Measurements from ENCODE around the gene RGS9BP. TPM values are rescaled to one million over a fixed set of nuclear protein-coding genes. Genes with fewer than 3 reads are reported as not detected.
"Not testable (repeated sequence)": the region's sequence is repeated elsewhere in the genome, so short reads cannot be mapped to it uniquely, and the experiment has no call there.

The RGS9BP gene
- total RNA-seq, 1 donor from 2014 or later: 0.79 TPM

DNA sequence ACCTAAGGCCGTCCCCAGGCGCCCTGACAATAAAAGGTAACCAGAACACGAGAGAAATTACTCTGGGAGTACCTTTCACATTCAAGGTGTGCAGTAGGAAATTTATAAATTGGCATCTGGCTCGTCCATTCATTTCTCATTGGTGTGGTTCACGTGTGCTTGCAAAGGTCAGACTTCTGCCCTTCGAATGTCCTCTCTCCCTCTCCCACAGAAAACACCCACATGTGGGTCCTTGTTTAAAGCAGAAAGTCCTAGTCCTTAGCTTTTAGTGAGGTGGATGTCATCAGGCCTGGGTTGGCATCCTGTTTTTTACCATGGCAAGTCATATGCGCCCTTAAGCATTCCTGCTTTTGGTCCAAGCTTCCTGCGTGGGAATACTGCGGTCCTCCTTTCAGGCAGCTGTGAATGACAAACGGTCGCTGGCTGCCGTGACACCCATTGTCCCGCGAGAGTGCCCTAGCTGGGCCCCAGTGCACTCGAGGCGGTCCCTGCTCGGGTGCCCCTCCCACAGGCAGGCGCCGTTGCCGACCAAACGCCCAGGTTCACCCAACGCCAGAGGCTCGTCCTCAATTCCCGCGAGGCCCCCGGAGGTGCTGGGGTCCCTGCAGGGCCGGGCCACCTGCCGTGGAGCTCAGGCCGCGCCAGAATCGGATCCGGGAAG is 15.8 kb downstream of the RGS9BP start, which contains the start of gene NUDT19:
Gene NUDT19 (plus strand): TSS at position 531 of the 661 bp plus-strand sequence. CDS start 140 bp downstream, outside the sequence.
- peaks cover 2% of the 10 kb centered on the region for H3K36me3 ChIP-seq (ENCODE audit: control insufficient read depth, insufficient read depth, low read length)
- no peak for DNase-seq (ENCODE audit: low read depth)
- TF ChIP-seq, protein P1, sequence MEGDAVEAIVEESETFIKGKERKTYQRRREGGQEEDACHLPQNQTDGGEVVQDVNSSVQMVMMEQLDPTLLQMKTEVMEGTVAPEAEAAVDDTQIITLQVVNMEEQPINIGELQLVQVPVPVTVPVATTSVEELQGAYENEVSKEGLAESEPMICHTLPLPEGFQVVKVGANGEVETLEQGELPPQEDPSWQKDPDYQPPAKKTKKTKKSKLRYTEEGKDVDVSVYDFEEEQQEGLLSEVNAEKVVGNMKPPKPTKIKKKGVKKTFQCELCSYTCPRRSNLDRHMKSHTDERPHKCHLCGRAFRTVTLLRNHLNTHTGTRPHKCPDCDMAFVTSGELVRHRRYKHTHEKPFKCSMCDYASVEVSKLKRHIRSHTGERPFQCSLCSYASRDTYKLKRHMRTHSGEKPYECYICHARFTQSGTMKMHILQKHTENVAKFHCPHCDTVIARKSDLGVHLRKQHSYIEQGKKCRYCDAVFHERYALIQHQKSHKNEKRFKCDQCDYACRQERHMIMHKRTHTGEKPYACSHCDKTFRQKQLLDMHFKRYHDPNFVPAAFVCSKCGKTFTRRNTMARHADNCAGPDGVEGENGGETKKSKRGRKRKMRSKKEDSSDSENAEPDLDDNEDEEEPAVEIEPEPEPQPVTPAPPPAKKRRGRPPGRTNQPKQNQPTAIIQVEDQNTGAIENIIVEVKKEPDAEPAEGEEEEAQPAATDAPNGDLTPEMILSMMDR (IDR thresholded peaks at IDR 0.05; ENCODE audit: insufficient read depth, low read length, poor library complexity, severe bottlenecking): no peak
- H3K27me3 ChIP-seq (ENCODE audit: control insufficient read depth, insufficient read depth, low read length): no peaks in the 10 kb centered on the region
- H3K4me3 ChIP-seq (ENCODE audit: low read depth, low read length): peak within 1 kb of the TSS; percentile 41

DNA sequence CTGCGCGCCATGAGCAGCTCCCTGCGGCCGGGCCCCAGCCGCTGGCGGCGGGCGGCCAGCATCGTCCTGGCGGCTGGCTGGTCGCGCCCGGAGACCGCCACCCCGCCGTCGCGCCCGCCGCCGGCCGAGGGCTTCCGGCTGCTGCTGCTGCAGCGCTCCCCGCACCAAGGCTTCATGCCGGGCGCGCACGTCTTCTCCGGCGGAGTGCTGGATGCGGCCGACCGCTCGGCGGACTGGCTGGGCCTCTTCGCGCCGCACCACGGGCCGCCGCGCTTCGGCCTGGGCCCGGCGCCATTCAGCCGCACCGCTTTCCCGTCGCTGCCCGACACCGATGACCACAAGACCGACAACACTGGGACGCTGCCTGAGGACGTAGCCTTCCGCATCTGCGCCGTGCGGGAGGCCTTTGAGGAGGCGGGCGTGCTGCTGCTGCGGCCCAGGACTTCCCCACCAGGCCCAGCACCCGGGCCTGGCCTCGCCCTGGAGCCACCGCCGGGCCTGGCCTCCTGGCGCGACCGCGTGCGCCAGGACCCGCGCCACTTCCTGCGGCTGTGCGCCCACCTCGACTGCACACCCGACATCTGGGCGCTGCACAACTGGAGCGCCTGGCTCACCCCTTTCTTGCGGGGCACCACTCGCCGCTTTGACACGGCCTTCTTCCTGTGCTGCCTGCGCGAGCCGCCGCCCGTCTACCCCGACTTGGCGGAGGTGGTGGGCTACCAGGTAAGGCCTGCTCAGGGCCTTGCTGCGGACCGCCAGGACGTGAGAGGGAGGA is 16.5 kb downstream of the RGS9BP start:
- Histone ChIP-seq H3K27me3 (ENCODE audit: control insufficient read depth, insufficient read depth, low read length) (no peaks in the 10 kb centered on the region), H3K4me3 (ENCODE audit: low read depth, low read length) (peak overlapping the region; percentile 41), H3K36me3 (ENCODE audit: control insufficient read depth, insufficient read depth, low read length) (peaks cover 2% of the 10 kb centered on the region)
- DNase-seq (ENCODE audit: low read depth): no peak
- TF ChIP-seq, protein P1 (IDR thresholded peaks at IDR 0.05; ENCODE audit: insufficient read depth, low read length, poor library complexity, severe bottlenecking): no peak

DNA sequence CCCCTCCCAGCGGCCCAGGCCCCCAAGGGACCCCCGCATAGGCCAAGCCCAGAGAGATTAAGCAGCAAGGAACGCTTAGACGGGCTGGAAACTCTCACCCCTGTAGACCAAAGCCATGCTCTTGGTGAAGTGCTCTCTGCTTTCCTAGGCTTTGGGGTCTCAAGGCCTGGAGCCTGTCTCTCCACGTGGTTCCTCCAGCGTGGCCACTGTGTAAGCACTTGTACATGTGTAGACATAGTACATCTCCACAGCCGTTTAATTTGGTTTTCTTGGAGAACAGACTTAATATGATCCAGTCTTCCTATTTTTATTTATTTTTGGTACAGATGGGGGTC is 17.0 kb downstream of the RGS9BP start:
- TF ChIP-seq, protein P1 (IDR thresholded peaks at IDR 0.05; ENCODE audit: insufficient read depth, low read length, poor library complexity, severe bottlenecking): no peak
- peaks cover 2% of the 10 kb centered on the region for H3K36me3 ChIP-seq (ENCODE audit: control insufficient read depth, insufficient read depth, low read length)
- no peaks in the 10 kb centered on the region for H3K27me3 ChIP-seq (ENCODE audit: control insufficient read depth, insufficient read depth, low read length)
- DNase-seq (ENCODE audit: low read depth): no peak
- peak overlapping the region; percentile 41 for H3K4me3 ChIP-seq (ENCODE audit: low read depth, low read length)

DNA sequence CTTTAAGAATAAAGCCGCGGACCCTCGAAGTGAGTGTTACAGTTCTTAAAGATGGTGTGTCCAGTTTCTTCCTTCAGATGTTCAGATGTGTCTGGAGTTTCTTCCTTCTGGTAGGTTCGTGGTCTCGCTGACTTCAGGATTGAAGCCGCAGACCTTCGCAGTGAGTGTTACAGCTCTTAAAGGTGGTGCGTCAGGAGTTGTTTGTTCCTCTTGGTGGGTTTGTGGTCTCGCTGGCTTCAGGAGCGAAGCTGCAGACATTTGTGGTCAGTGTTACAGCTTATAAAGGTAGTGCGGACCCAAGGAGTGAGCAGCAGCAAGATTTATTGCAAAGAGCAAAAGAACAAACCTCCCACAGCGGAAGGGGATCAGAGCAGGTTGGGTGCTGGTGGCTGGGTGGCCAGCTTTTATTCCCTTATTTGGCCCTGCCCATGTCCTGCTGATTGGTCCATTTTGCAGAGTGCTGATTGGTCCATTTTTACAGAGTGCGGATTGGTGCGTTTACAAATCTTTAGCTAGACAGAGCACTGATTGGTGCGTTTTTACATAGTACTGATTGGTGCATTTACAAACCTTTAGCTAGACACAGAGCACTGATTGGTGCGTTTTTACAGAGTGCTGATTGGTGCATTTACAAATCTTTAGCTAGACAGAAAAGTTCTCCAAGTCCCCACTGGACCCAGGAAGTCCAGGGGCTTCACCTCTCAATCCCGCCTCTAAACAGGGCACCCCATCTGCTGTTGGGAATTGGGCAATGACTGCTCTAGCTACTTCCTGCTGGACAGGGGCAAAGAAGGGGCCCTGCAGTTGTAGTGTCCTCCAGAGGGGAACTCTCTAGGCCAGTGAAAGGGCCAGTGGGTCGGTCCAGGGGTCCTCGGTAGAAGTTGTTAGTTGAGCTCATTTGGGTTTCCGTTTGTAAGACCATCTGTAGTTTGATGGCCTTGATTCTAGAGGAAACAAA is 17.8 kb downstream of the RGS9BP start:
- H3K4me3 ChIP-seq (ENCODE audit: low read depth, low read length): peak overlapping the region; percentile 41
- not testable (repeated sequence) for H3K27me3 ChIP-seq (ENCODE audit: control insufficient read depth, insufficient read depth, low read length); DNase-seq (ENCODE audit: low read depth); H3K36me3 ChIP-seq (ENCODE audit: control insufficient read depth, insufficient read depth, low read length)

DNA sequence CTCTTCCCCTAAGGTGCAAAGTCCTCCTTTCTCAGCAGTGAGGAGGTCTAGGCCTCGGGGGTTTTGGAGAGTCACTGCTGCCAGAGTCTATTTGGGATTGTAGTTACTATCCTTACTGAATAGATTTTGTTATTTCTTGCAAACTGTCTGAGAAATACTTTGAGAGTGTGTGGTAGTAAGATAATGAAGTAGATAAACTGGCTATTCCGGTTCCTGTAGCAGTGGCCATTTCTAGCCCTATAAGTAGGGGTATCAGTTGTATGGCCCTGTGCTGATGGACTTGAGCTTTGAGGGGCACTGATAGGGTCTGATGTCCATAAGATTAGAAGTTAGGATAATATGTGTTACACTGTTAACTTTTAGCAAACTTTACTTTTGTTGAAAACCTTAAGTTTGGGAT is 18.7 kb downstream of the RGS9BP start:
- not testable (repeated sequence) for DNase-seq (ENCODE audit: low read depth); H3K36me3 ChIP-seq (ENCODE audit: control insufficient read depth, insufficient read depth, low read length); H3K4me3 ChIP-seq (ENCODE audit: low read depth, low read length); H3K27me3 ChIP-seq (ENCODE audit: control insufficient read depth, insufficient read depth, low read length)

DNA sequence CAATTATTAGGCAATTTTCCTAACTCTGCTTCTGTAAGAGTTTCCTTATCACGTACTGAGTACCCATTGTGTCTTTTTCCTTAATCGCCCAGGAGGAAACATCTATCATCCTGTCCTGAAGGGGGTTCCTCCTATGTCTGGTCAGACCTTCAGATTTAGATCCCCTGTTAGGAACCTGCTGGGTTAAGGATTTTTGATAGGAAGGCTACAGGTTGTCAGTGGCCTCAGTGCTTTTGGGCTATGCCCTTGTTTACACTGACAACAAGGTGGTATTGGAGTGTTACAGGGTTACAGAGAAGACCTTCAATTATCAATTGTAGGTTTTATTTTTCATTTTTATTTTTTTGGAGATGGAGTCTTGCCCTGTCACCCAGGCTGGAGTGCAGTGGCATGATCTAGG is 19.2 kb downstream of the RGS9BP start:
- DNase-seq (ENCODE audit: low read depth); H3K4me3 ChIP-seq (ENCODE audit: low read depth, low read length); H3K36me3 ChIP-seq (ENCODE audit: control insufficient read depth, insufficient read depth, low read length): not testable (repeated sequence)

DNA sequence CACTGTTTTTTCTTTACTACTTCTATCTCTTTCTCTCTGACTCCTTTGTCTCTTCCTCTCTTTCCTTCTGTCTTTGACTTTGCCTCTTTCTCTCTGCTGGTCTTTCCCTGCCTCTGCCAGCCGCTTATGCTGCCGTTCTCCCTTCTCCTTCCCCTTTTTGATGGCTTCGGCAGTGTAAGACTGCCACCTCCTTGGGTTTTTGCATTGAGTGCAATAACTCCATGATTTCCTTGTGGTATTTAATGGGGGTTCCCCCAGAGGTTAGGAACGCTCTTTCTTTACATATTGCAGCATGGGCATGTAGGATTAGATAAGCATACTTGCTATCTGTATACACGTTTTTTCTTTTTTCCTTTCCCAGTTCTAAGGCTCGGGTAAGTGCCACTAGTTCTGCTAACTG is 19.9 kb downstream of the RGS9BP start:
- not testable (repeated sequence) for H3K27me3 ChIP-seq (ENCODE audit: control insufficient read depth, insufficient read depth, low read length); H3K36me3 ChIP-seq (ENCODE audit: control insufficient read depth, insufficient read depth, low read length); H3K4me3 ChIP-seq (ENCODE audit: low read depth, low read length); DNase-seq (ENCODE audit: low read depth)

More for the DNA sequence above, 19.2 kb downstream of the RGS9BP start:
- not testable (repeated sequence) for H3K27me3 ChIP-seq (ENCODE audit: control insufficient read depth, insufficient read depth, low read length)

DNA sequence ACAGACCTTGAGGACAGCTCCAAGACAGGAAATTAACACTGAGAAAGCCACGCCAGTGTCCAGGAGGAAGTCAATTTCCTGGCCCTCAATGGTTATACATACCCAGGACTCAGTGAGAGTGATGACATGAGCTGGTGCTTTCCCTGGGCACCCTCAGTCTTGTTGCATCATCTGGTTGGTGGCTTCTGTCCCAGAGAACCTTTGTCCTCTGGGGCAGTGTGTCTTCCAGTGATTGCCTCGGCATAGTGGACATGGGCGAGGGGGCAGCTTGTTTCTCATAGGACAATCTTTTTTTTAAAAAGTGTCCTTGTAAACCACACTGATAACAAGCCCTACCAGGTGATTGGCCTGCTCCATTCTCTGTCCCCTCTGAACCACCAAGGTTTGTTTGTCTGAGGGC is 21.1 kb downstream of the RGS9BP start:
- not testable (repeated sequence) for H3K27me3 ChIP-seq (ENCODE audit: control insufficient read depth, insufficient read depth, low read length); DNase-seq (ENCODE audit: low read depth); H3K4me3 ChIP-seq (ENCODE audit: low read depth, low read length); H3K36me3 ChIP-seq (ENCODE audit: control insufficient read depth, insufficient read depth, low read length)

DNA sequence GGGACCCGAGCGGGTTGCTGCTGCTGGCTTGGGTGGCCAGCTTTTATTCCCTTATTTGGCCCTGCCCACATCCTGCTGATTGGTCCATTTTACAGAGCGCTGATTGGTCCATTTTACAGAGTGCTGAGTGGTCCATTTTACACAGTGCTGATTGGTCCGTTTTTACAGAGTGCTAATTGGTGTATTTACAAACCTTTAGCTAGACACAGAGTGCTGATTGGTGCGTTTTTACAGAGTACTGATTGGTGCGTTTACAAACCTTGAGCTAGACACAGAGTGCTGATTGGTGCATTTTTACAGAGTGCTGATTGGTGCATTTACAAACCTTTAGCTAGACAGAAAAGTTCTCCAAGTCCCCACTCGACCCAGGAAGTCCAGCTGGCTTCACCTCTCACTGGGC is 24.5 kb downstream of the RGS9BP start:
- H3K36me3 ChIP-seq (ENCODE audit: control insufficient read depth, insufficient read depth, low read length); H3K27me3 ChIP-seq (ENCODE audit: control insufficient read depth, insufficient read depth, low read length); DNase-seq (ENCODE audit: low read depth); H3K4me3 ChIP-seq (ENCODE audit: low read depth, low read length): not testable (repeated sequence)
